ENCODE results near the gene MEIOSIN. TPM values are rescaled to one million over a fixed set of nuclear protein-coding genes. Genes with fewer than 3 reads are reported as not detected.

The MEIOSIN gene
- total RNA-seq, 4 donors from 2014 or later: not detected

- ATAC-seq: no peak
- no peaks in the 10 kb centered on the region for H3K27me3 ChIP-seq
- H3K9me3 ChIP-seq: no peaks in the 10 kb centered on the region
- TF ChIP-seq POLR2A (IDR thresholded peaks at IDR 0.05) (no peak), EP300 (IDR thresholded peaks at IDR 0.05) (no peak), POLR2AphosphoS5 (IDR thresholded peaks at IDR 0.05) (no peak), CTCF (IDR thresholded peaks at IDR 0.05) (no peak)
- WGBS, 2 donors (ENCODE audit: low coverage in 1 of 2): 12% methylated on average over 10 of the region's 13 CpGs; no CpG with 5 or more reads in 1 of the 2 donors
- H3K27ac ChIP-seq: peak overlapping the region; percentile 75 to 97 (median 92)
- peaks cover 8 to 87% (median 28%) of the 10 kb centered on the region in 3 donors for H3K4me1 ChIP-seq
- H3K4me3 ChIP-seq: peak overlapping the region; percentile 66 to 90
- H3K36me3 ChIP-seq: peaks cover 0 to 35% of the 10 kb centered on the region in 2 donors
Measured at GRCh38 chr19:45780448-45781213, 47.4 kb downstream of the MEIOSIN start.

GRCh38 chr19:45781214-45782161 is 48.2 kb downstream of the MEIOSIN start:
- peak overlapping the region; percentile 66 to 90 for H3K4me3 ChIP-seq
- peak overlapping the region; percentile 75 to 97 (median 92) for H3K27ac ChIP-seq
- no peaks in the 10 kb centered on the region for H3K9me3 ChIP-seq
- 52% methylated on average over 6 of the region's 17 CpGs; no CpG with 5 or more reads in 1 of the 2 donors for WGBS, 2 donors (ENCODE audit: low coverage in 1 of 2)
- no peak for ATAC-seq
- peaks cover 0 to 40% of the 10 kb centered on the region in 2 donors for H3K36me3 ChIP-seq
- H3K27me3 ChIP-seq: no peaks in the 10 kb centered on the region
- peaks cover 8 to 96% (median 28%) of the 10 kb centered on the region in 3 donors for H3K4me1 ChIP-seq
- no peak for TF ChIP-seq POLR2A (IDR thresholded peaks at IDR 0.05)
- no peak for TF ChIP-seq POLR2AphosphoS5 (IDR thresholded peaks at IDR 0.05)
- no peak for TF ChIP-seq CTCF (IDR thresholded peaks at IDR 0.05)
- no peak for TF ChIP-seq EP300 (IDR thresholded peaks at IDR 0.05)

GRCh38 chr19:45782162-45782691 is 49.0 kb downstream of the MEIOSIN start, which contains the start of gene DMPK:
Gene DMPK, minus strand, starts transcription at chr19:45782490. Its CDS starts 138 bp downstream, at chr19:45782352.
- H3K36me3 ChIP-seq: peaks cover 0 to 40% of the 10 kb centered on the region in 2 donors
- H3K4me1 ChIP-seq: peaks cover 8 to 93% (median 28%) of the 10 kb centered on the region in 3 donors
- TF ChIP-seq POLR2A (IDR thresholded peaks at IDR 0.05): peak; percentile 51 to 55
- TF ChIP-seq CTCF (IDR thresholded peaks at IDR 0.05): peak in 1 of 4 experiments; percentile 20
- peak; percentile 59 for TF ChIP-seq POLR2AphosphoS5 (IDR thresholded peaks at IDR 0.05)
- no peak for TF ChIP-seq EP300 (IDR thresholded peaks at IDR 0.05)
- peak; percentile 42 for ATAC-seq
- no peaks in the 10 kb centered on the region for H3K9me3 ChIP-seq
- no CpG with 5 or more reads among the region's 18 CpGs for WGBS, 2 donors (ENCODE audit: low coverage in 1 of 2)
- H3K27me3 ChIP-seq: no peaks in the 10 kb centered on the region
- peak within 1 kb of the TSS; percentile 75 to 97 (median 92) for H3K27ac ChIP-seq
- peak within 1 kb of the TSS; percentile 66 to 90 for H3K4me3 ChIP-seq

GRCh38 chr19:45782820-45783785 is 49.9 kb downstream of the MEIOSIN start:
- H3K4me1 ChIP-seq: peaks cover 8 to 85% (median 28%) of the 10 kb centered on the region in 3 donors
- 7 to 33% methylated on average over 6 to 10 of the region's 26 CpGs for WGBS, 2 donors (ENCODE audit: low coverage in 1 of 2)
- peaks cover 0 to 40% of the 10 kb centered on the region in 2 donors for H3K36me3 ChIP-seq
- no peaks in the 10 kb centered on the region for H3K9me3 ChIP-seq
- TF ChIP-seq POLR2A (IDR thresholded peaks at IDR 0.05): peak; percentile 44 to 53
- no peak for TF ChIP-seq EP300 (IDR thresholded peaks at IDR 0.05)
- peak in 1 of 4 experiments; percentile 3 for TF ChIP-seq CTCF (IDR thresholded peaks at IDR 0.05)
- peak; percentile 94 for TF ChIP-seq POLR2AphosphoS5 (IDR thresholded peaks at IDR 0.05)
- no peaks in the 10 kb centered on the region for H3K27me3 ChIP-seq
- peak overlapping the region; percentile 66 to 90 for H3K4me3 ChIP-seq
- peak; percentile 64 for ATAC-seq
- H3K27ac ChIP-seq: peak overlapping the region; percentile 75 to 97 (median 92)

Data from gastroesophageal sphincter (tissue), 4 donors.